Lower leg skin (tissue), 3 donors: Measurements from ENCODE around the gene ILDR1.

ENCODE experiments used
- CTCF ChIP-seq, 3 donors: fragments of 450-650 bp; IDR thresholded peaks; one replicate each; pipeline ENCODE4 v1.5.1; 2016; ENCODE audit warnings: antibody characterized with exemption in 3 of 3, mild to moderate bottlenecking in 3 of 3, moderate library complexity in 2 of 3
- POLR2A ChIP-seq, 2 donors: fragments of 450-650 bp; IDR thresholded peaks; one replicate each; pipeline ENCODE4 v1.6.1; 2016 to 2017; ENCODE audit warnings: antibody characterized with exemption in 2 of 2, mild to moderate bottlenecking in 1 of 2, moderate library complexity in 1 of 2

GRCh38 chr3:121943431-121943830 is 78.6 kb downstream of the ILDR1 start:
- TF ChIP-seq CTCF (IDR thresholded peaks at IDR 0.05) (no peak), POLR2A (IDR thresholded peaks at IDR 0.05) (no peak)
